Ovary (tissue), 9 donors: Measurements from ENCODE around the gene GBP2. TPM values are rescaled to one million over a fixed set of nuclear protein-coding genes. Genes with fewer than 3 reads are reported as not detected.

ENCODE experiments used
- DNase-seq, 5 donors: peaks; one replicate each; pipeline ENCODE4 v3.0.0-alpha.2; 2019 to 2020
- H3K27ac ChIP-seq, 2 donors: fragments of 200-600 bp; one replicate each; pipeline versions ENCODE4 v1.5.1 to v1.8.0; 2019 to 2022
- H3K27me3 ChIP-seq: fragments of 200-600 bp; one replicate; pipeline ENCODE4 v1.8.0; 2022
- H3K36me3 ChIP-seq: fragments of 200-600 bp; sonication (generic); one replicate; pipeline ENCODE4 v1.5.1; 2019
- H3K4me1 ChIP-seq: one replicate; pipeline ENCODE4 v1.8.1; 2013; ENCODE audit warnings: mild to moderate bottlenecking, moderate library complexity; ENCODE audit not compliant: insufficient read depth
- H3K4me3 ChIP-seq: fragments of 200-600 bp; sonication (generic); one replicate; pipeline ENCODE4 v1.5.1; 2017
- H3K9me3 ChIP-seq, 2 donors: fragments of 200-600 bp in 1 of 2; sonication (generic) in 1 of 2; one replicate each; pipeline versions ENCODE4 v1.5.1 to v1.8.1; 2013 to 2019; ENCODE audit warnings: mild to moderate bottlenecking in 1 of 2, moderate library complexity in 1 of 2
- EP300 ChIP-seq: sonication (generic); formaldehyde crosslinking; IDR thresholded peaks from one replicate; pipeline ENCODE4 v1.6.1; 2017; ENCODE audit warnings: antibody characterized with exemption
- POLR2A ChIP-seq: fragments of 450-650 bp; IDR thresholded peaks from one replicate; pipeline ENCODE4 v1.6.1; 2017; ENCODE audit warnings: antibody characterized with exemption, mild to moderate bottlenecking, moderate library complexity
- WGBS, 3 donors: extraction: QIAGEN DNeasy Blood & Tissue Kit in 1 of 3; methylation state at CpG; one replicate each; pipeline versions ENCODE4 v1.1.5 to v1.1.7; 2013 to 2017; 5-methylcytosine and 5-hydroxymethylcytosine counted together
- intact Hi-C, 4 donors: fragments of 100-400 bp; cut with DNase I; formaldehyde crosslinking; loops; one replicate each; pipeline versions ENCODE4 v1.11.0 to v1.15.1; 2022 to 2023
- polyA plus RNA-seq, 2 donors: library from polyadenylated mRNA; stranded (reverse); fragments of 200-250 nt in 1 of 2; fragments of 350-450 nt in 1 of 2; fragmentation: Illumina TruSeq in 1 of 2; extraction: RNeasy Lipid Tissue Mini Kit (QIAGEN cat#74804) in 1 of 2; gene quantifications; one replicate each; pipeline ENCODE4 v1.2.3, GENCODE V29; 2013 to 2014
- total RNA-seq, 7 donors: library from RNA; depleted of rRNA in 2 of 7; stranded (reverse); fragments of >200 nt in 2 of 7; fragmentation: NEBNext Ultra II Directional in 3 of 7; extraction: Animal tissue kit (Norgen Biotek cat#: 25700) in 3 of 7; gene quantifications; one replicate each; pipeline versions ENCODE4 v1.1.0 to v1.2.4, GENCODE V29; 2016 to 2023
- TF ChIP-seq, protein P1 (sequence below), 3 donors: fragments of 450-650 bp in 2 of 3; fragments of 200-600 bp in 1 of 3; IDR thresholded peaks; one replicate each; pipeline versions ENCODE4 v1.5.1 to v1.8.0; 2016 to 2022; ENCODE audit warnings: antibody characterized with exemption in 3 of 3, mild to moderate bottlenecking in 1 of 3
- donor health status: DM: no; HTN: no; CAD: no; lungs with moderate emphysema.
- donor health status: DM: no; HTN: no; CAD: no.
- donor health status: Bipolar disorder and iron deficiency.
- donor health status: DM: yes; HTN: yes; CAD: no.
- donor health status: DM: no; HTN: no; CAD: no.
- donor health status: DM: yes; HTN: yes; CAD: no.

The GBP2 gene
- total and polyA plus RNA-seq, 9 donors = 39.3 to 237 (median 74.9) TPM

DNA sequence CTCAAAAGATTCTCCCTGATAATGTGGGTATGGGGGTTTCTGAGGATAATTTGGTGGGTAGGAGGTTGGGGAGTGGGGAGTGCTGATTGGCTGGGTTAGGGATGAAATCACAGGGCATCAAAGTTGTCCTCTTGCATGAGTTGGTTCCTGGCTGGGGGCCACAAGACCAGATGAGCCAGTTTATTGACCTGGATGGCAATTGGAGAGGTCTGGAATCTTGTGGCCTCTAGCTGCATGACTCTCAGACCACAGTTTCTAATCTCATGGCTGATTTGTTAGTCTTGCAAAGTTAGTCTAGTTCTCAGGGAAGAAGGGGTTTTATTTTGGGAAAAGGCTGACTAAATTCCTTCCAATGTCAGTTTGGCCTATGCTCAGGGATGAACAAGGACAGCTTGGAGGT, 57.6 kb downstream of the GBP2 start:
- Histone ChIP-seq H3K4me1 (peaks cover 4% of the 10 kb centered on the region), H3K9me3 (no peaks in the 10 kb centered on the region), H3K27ac (peak overlapping the region in 1 of 2 donors; percentile 8), H3K4me3 (no peak overlapping the region), H3K27me3 (no peaks in the 10 kb centered on the region), H3K36me3 (no peaks in the 10 kb centered on the region)
- TF ChIP-seq, protein P1, sequence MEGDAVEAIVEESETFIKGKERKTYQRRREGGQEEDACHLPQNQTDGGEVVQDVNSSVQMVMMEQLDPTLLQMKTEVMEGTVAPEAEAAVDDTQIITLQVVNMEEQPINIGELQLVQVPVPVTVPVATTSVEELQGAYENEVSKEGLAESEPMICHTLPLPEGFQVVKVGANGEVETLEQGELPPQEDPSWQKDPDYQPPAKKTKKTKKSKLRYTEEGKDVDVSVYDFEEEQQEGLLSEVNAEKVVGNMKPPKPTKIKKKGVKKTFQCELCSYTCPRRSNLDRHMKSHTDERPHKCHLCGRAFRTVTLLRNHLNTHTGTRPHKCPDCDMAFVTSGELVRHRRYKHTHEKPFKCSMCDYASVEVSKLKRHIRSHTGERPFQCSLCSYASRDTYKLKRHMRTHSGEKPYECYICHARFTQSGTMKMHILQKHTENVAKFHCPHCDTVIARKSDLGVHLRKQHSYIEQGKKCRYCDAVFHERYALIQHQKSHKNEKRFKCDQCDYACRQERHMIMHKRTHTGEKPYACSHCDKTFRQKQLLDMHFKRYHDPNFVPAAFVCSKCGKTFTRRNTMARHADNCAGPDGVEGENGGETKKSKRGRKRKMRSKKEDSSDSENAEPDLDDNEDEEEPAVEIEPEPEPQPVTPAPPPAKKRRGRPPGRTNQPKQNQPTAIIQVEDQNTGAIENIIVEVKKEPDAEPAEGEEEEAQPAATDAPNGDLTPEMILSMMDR (IDR thresholded peaks at IDR 0.05) = no peak
- TF ChIP-seq POLR2A (no peak), EP300 (no peak)
- intact Hi-C loops = no loop called here
- DNase-seq = no peak

DNA sequence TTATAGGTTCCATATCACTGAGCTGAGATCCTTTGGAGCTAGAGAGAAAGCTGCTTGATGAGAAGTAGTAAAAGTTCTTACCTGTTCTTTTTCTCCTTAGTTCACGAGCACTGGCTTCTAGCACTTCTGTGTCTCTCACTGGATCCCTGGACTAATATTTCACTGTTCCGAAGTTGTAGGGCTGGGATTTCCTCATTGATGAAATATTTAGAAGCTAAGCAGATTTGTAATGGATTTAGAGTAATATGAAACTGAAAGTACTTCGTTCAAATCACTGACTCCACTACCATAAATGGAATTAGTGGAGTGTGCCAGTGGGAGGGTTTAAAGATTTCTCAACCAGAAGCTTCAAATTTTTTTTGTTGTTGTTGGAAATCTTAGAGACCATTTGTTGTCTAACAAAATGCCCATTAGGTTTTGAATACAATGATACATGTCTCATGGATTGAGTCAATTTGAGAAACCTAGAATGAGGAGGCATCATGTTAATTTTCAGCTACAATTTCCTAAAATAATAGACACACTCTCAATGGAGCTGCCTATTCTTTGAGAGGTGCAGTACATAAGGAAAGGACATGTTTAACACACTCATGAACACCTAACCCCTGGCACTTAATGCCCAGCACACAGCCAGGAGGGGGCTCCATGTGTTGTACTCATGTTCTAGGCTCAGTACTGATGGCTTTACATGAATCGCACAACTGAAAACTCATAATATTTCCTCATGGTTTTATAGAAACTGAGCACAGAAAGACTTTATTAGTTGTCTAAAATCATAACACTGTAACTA, 60.6 kb downstream of the GBP2 start, which contains the start of gene GBP1:
TSS of gene GBP1 (minus strand) at position 130 of the 790 bp plus-strand sequence. CDS start 1,974 bp downstream, outside the sequence.
- H3K4me1 ChIP-seq = peaks cover 4% of the 10 kb centered on the region
- no peaks in the 10 kb centered on the region for H3K9me3 ChIP-seq
- no peaks in the 10 kb centered on the region for H3K36me3 ChIP-seq
- no peaks in the 10 kb centered on the region for H3K27me3 ChIP-seq
- peak within 1 kb of the TSS; percentile 60 to 80 for H3K27ac ChIP-seq
- peak; percentile 17 for TF ChIP-seq POLR2A
- no peak for TF ChIP-seq EP300
- peak in 1 of 5 donors; percentile 37 for DNase-seq
- WGBS, 3 donors = 14 to 19% (median 17%) methylated on average over 4 of the region's 4 CpGs
- H3K4me3 ChIP-seq = peak within 1 kb of the TSS; percentile 45
- intact Hi-C loops = no loop called here

DNA sequence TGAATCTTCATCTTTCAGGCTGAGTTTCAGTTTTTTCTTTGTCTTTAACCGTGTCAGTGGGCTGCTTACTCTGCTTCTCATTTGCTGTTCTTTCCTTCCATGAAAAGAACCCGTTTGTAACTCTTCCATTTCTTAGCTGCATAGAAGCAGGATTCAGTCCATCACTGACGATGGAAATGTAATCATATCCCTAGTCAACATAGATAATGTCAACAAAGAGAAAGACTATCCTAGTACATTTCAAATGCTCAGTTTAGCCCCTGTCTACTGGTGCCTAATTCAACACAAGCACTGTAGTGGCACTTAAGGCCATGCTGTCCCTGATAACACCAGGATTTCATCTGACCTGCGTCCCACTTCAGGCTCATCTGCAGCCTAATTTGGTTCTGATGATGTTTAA, 61.3 kb downstream of the GBP2 start:
- Histone ChIP-seq H3K9me3 (no peaks in the 10 kb centered on the region), H3K36me3 (no peaks in the 10 kb centered on the region), H3K27me3 (no peaks in the 10 kb centered on the region), H3K4me3 (peak overlapping the region; percentile 45), H3K4me1 (peaks cover 4% of the 10 kb centered on the region), H3K27ac (peak overlapping the region; percentile 60 to 80)
- DNase-seq = no peak
- TF ChIP-seq POLR2A (no peak), EP300 (no peak)
- TF ChIP-seq, protein P1 (IDR thresholded peaks at IDR 0.05) = no peak
- intact Hi-C loops = no loop called here
- 1 to 2% (median 1%) methylated on average over 4 of the region's 4 CpGs for WGBS, 3 donors

DNA sequence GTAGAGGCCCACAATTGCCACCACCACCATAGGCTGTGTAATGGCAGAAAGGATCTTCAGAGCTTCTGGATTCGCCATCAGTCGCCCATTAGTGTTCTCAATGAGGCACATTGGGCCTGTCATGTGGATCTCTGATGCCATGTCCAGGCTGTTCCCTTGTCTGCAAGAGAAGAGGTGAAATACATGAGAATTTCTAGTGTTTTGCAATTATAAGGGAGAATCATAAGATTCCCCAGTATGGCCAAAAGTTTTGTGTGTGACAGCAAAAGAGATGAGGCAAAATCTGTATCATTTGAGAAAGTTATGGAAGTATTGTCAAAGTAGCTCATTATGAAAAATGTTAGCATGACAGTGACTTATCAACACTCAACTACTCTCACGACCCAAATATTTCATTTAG, 62.8 kb downstream of the GBP2 start:
- Histone ChIP-seq H3K27me3 (no peaks in the 10 kb centered on the region), H3K4me1 (peaks cover 4% of the 10 kb centered on the region), H3K36me3 (no peaks in the 10 kb centered on the region), H3K27ac (no peak overlapping the region), H3K9me3 (no peaks in the 10 kb centered on the region), H3K4me3 (peak overlapping the region; percentile 45)
- WGBS, 3 donors = 79 to 81% (median 79%) methylated on average over 3 of the region's 3 CpGs
- no peak for DNase-seq
- intact Hi-C loops = no loop called here
- TF ChIP-seq, protein P1 (IDR thresholded peaks at IDR 0.05) = no peak
- TF ChIP-seq EP300 (no peak), POLR2A (no peak)

DNA sequence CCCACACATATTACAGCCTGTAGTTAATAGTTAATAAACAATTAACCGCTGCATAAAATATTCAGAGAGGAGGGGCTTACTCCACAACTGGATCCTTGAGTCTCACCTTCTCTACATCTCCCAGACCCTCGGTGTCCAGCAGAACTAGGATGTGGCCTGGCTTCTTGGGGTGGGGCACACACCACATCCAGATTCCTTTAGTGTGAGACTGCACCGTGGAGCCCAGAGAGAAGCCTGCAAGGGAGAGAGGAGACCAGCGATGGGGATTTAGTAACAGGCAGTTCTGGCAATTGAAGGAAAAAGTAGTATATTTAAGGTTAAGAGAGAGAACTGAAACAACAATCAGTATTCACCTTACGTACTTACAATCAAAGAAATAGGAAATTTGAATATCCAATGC, 65.8 kb downstream of the GBP2 start:
- WGBS, 3 donors = 74 to 95% (median 91%) methylated on average over 5 of the region's 5 CpGs
- Histone ChIP-seq H3K4me1 (peaks cover 4% of the 10 kb centered on the region), H3K27me3 (no peaks in the 10 kb centered on the region), H3K36me3 (no peaks in the 10 kb centered on the region), H3K27ac (no peak overlapping the region), H3K4me3 (no peak overlapping the region), H3K9me3 (no peaks in the 10 kb centered on the region)
- intact Hi-C loops = no loop called here
- DNase-seq = no peak
- TF ChIP-seq EP300 = no peak

Other genes starting within 250 kb of the GBP2 start
- 10 to 100 TPM; 23.2 to 38.7 (median 24.8) TPM for gene GTF2B, start 234.5 kb downstream of the GBP2 start, total RNA-seq
- gene GTF2B, start 234.5 kb downstream of the GBP2 start, polyA plus RNA-seq = 10 to 100 TPM; 34.5 to 34.9 TPM
- 10 to 100 TPM; 20.4 to 35.5 (median 25.7) TPM for gene KYAT3, start 133.5 kb downstream of the GBP2 start, total RNA-seq
- 10 to 100 TPM; 21.2 to 40.3 TPM for gene KYAT3, start 133.5 kb downstream of the GBP2 start, polyA plus RNA-seq
- 10 to 100 TPM; 12.4 to 30.0 (median 22.5) TPM for gene RBMXL1, start 133.5 kb downstream of the GBP2 start, total RNA-seq
- gene RBMXL1, start 133.5 kb downstream of the GBP2 start, polyA plus RNA-seq = 10 to 100 TPM in 1 of 2 donors, 1 to 10 TPM in 1; 8.8 to 15.2 TPM
- 10 to 100 TPM in 6 of 7 donors, 1 to 10 TPM in 1; 7.3 to 24.1 (median 14.2) TPM for gene GBP3, start 103.2 kb downstream of the GBP2 start, total RNA-seq
- 10 to 100 TPM in 1 of 2 donors, 1 to 10 TPM in 1; 5.0 to 24.9 TPM for gene GBP3, start 103.2 kb downstream of the GBP2 start, polyA plus RNA-seq
- gene GBP1, start 60.9 kb downstream of the GBP2 start, total RNA-seq = 10 to 100 TPM; 16.4 to 27.1 (median 20.8) TPM
- gene GBP1, start 60.9 kb downstream of the GBP2 start, polyA plus RNA-seq = 10 to 100 TPM; 15.2 to 41.7 TPM
- under 1 TPM in 2 of 7 donors, not detected in 5; 0.15 to 0.28 TPM for gene GBP7, start 49.9 kb upstream of the GBP2 start, total RNA-seq
- gene GBP7, start 49.9 kb upstream of the GBP2 start, polyA plus RNA-seq = not detected
- 10 to 100 TPM in 2 of 7 donors, 1 to 10 TPM in 5; 5.7 to 23.7 (median 8.4) TPM for gene GBP4, start 72.8 kb upstream of the GBP2 start, total RNA-seq
- gene GBP4, start 72.8 kb upstream of the GBP2 start, polyA plus RNA-seq = 10 to 100 TPM; 16.8 to 40.8 TPM
- 1 to 10 TPM; 1.0 to 3.2 (median 1.4) TPM for gene GBP5, start 146.7 kb upstream of the GBP2 start, total RNA-seq
- 1 to 10 TPM in 1 of 2 donors, under 1 TPM in 1; 0.77 to 8.6 TPM for gene GBP5, start 146.7 kb upstream of the GBP2 start, polyA plus RNA-seq
- gene GBP6, start 237.9 kb upstream of the GBP2 start, total RNA-seq = under 1 TPM in 6 of 7 donors, not detected in 1; 0.18 to 0.77 (median 0.34) TPM
- under 1 TPM; 0.18 to 0.50 TPM for gene GBP6, start 237.9 kb upstream of the GBP2 start, polyA plus RNA-seq